Amniotic stem cell (primary cell): ENCODE measurements around the gene NIPAL4.

ENCODE experiments used
- DNase-seq: peaks from one replicate; lab custom pipeline; 2025; lab: John Stamatoyannopoulos, UW

Gene NIPAL4

DNA sequence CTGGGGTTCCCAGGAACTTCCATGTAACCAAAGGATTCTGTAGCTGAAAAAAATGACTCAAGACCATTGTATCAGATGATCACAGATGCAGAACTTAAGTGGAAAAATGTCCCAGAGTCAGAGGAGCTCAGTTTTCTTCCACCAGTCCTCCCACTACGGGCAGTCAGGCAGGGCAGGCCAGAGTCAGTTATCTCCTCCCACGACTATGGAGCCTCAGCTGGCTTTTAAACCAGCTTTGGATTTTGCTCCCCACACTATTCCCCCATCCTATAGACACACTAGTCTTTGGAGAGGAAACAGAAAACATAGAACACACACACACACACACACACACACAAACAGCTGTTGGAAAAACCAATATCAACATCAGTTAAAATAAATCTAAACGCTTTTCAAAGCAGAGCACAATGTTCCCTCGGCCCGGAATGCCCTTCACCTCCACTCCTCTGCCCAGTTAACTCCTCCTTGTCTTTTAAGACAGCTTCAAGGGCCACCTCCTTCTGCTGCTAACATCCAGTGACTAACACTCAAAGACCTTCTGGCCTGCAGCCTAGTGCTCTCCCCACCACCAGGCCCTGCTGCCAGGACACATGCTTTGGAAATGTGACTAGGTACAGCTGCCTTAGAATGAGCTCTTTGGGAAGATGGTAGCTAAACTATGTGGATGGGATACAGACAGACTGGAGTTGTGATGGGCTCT lies 56.8 kb downstream of the NIPAL4 start:
- peak; percentile 46 for DNase-seq

DNA sequence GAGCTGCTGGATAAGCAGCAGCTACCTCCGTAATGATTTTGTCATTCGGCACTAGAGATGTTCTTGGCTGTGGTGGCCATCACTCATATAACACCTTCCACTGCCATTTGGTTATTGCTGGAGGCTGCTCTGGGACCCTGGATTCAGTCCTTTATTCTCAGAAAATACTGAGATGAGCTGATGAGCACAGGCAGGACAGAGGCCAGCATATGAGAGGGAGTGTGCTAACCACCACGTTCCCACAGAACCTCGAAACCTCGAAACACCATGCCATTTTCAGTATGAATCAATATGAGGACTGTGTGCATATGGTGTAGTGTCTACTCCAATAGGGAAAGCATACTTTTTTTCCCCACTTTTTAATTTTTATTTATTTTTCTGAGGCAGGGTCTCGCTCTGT lies 59.0 kb downstream of the NIPAL4 start:
- DNase-seq: no peak

DNA sequence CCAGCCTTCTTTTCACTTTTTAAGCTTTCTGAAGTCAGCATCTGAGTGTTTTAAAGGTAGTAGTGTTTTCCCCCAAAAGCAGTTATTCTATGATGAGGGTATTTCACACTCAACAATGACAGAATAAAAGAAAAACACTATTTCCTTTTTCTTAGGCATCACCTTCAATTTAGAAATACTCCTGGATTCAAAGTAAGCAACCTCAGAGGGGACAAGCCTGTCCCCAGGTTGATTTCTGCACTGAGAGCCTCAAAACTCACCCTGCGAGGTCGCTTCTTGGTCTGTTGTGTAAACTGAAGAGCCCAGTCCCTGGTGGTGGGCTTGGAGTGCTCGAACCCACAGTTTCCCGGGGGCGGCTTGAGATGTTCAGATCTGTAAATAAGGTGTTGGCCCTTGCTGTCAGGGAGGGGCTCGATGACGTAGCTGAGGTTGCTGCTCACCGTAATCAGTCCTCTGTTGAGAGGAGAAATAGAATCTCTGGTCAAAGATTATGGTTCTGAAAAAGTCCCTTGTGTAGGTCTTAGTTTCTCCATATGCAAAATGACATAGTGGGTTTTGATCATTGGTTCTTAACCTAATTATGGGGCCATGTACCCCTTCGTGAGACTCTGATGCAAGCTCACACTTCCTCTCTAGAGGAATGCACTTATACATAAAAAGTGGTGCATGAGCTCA lies 59.7 kb downstream of the NIPAL4 start:
- DNase-seq: no peak

DNA sequence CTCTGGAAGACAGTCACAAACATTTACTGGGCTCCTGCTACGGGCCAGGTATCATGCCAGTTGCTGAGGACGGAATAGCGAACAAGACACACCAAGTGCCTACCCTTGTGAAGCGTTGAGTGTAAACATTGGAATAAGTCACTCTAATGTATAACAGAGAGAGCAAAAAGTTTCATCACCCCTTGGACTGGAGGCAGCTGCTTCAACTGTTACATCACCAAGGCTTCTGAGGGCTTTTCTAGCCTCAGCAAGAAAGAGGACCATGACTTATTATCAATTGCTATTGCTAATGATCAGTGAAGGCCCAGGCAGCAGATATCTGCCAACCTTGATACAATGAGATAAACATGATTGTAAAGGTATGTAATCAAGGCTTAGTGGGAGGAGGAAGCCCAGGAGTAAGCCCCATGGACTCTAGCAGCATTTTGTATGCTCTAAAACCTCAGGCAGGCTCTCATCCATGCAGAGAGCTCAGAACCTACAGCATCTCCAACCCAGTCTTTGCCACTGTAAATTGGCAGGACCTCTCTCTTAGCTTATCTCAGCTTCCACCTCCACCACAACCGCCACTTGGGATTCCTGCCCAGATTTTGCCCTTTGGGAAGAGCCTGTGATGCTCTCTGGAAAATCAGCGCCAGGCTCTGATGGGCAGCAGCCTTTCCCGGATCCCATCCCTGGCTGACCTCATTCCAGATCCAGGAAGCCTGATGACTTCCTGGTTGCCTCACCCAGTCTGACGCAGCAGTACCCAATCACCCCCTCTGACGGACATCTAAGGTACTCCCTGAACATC lies 61.1 kb downstream of the NIPAL4 start:
- DNase-seq: no peak

DNA sequence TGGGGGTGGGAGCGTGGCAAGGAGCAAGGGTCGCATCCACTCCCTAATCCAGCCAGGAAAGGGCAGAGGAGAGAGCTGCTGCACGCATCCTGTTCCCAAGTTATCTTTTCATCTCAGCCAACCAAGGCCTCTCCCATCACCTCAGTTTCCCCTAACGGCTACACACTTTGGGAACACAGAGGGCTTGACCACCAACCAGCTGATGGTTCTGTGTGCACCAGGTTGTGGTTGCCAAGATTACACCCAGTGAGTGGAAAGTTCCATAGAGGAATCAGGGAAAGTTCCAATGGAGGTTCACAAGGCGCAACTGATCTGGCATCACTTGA lies 61.7 kb downstream of the NIPAL4 start:
- DNase-seq: no peak

DNA sequence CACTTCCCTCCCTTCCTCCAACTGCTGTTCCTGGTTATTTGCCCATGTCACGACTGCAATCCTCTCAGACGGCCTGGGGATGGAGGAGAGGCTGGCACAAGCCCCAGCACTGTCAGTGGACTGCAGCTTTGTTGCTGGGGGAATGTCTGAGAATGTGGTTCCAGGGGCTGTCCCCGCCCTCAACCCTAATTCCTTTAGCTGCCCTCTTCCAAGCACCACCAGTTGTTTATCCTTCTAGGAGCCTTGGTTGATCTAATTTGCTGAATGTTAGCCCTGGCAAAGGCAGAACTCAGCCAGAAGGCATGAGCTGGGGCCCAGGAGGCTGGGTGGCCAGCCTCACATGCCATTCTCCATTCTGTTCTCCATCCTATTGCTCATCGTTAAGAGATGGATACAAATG lies 64.0 kb downstream of the NIPAL4 start:
- no peak for DNase-seq
